Vagina (tissue), 2 donors: Measurements from ENCODE around the gene ARPC4.

Source experiments
- CTCF ChIP-seq, 3 experiments: fragments of 450-650 bp in 2 of 3; fragments of 200-600 bp in 1 of 3; sonication (generic) in 1 of 3; IDR thresholded peaks; one replicate each; pipeline ENCODE4 v1.5.1; 2017 to 2019; ENCODE audit warnings: antibody characterized with exemption in 3 of 3, mild to moderate bottlenecking in 2 of 3, moderate library complexity in 2 of 3
- POLR2A ChIP-seq, 2 donors: fragments of 450-650 bp; IDR thresholded peaks; one replicate each; pipeline ENCODE4 v1.6.1; 2017; ENCODE audit warnings: antibody characterized with exemption in 2 of 2, mild to moderate bottlenecking in 2 of 2, moderate library complexity in 2 of 2
- POLR2AphosphoS5 ChIP-seq, 2 donors: sonication (generic); formaldehyde crosslinking; IDR thresholded peaks; one replicate each; pipeline ENCODE4 v1.9.0; 2017; ENCODE audit warnings: antibody characterized with exemption in 2 of 2, mild to moderate bottlenecking in 2 of 2, low read depth in 1 of 2; ENCODE audit not compliant: insufficient read depth in 1 of 2

- TF ChIP-seq CTCF (IDR thresholded peaks at IDR 0.05) (no peak), POLR2A (IDR thresholded peaks at IDR 0.05) (no peak), POLR2AphosphoS5 (IDR thresholded peaks at IDR 0.05; ENCODE audit: insufficient read depth in 1 of 2, low read depth in 1 of 2) (no peak)
These were observed 32.7 kb downstream of the ARPC4 start for GRCh38 chr3:9825451-9826040.
